Neural cell (in vitro differentiated cells): ENCODE measurements around the gene FSD2.

Experiments
- MXI1 ChIP-seq: fragments of 450-650 bp; conservative IDR thresholded peaks from 2 replicates; pipeline ENCODE4 v1.6.1; 2014; ENCODE audit warnings: antibody characterized with exemption, mild to moderate bottlenecking; ENCODE audit not compliant: poor library complexity, severe bottlenecking
- POLR2AphosphoS5 ChIP-seq: IDR thresholded peaks from 2 replicates; pipeline ENCODE4 v1.6.1; 2012
- TAF1 ChIP-seq: IDR thresholded peaks from 2 replicates; pipeline ENCODE4 v1.6.1; 2012; ENCODE audit warnings: low read depth
- TF ChIP-seq, protein P1 (sequence below): fragments of 450-650 bp; IDR thresholded peaks from 2 replicates; pipeline ENCODE4 v1.5.1; 2014; ENCODE audit warnings: antibody characterized with exemption, mild to moderate bottlenecking, moderate library complexity; ENCODE audit not compliant: poor library complexity, severe bottlenecking

DNA sequence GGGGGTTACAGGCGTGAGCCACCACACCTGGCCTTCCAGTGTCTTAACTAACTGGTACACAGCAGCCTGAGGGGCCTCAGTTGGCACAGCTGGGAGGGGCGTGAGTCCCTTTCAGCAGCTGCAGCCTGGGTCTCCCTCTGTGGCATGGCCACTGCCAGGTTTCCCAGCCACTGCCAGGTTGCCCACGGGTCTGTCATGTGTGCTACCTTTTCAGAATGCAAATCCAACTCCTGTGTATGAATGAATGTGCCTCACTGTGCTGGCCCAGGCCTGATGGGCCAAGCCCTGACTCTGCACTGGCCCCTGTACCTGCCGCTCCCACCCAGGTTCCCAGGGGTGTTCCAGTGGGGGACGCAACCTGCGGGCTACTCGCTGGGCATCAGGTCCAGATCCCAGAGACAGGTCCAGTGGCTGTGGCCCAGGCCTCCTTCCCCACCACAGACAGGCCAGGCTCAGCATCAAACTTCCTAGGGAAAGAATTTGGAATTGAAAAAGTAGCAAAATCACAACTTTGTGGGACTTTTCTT lies 29.6 kb upstream of the FSD2 start:
- TF ChIP-seq TAF1 (no peak), MXI1 (no peak), POLR2AphosphoS5 (no peak)
- TF ChIP-seq, protein P1, sequence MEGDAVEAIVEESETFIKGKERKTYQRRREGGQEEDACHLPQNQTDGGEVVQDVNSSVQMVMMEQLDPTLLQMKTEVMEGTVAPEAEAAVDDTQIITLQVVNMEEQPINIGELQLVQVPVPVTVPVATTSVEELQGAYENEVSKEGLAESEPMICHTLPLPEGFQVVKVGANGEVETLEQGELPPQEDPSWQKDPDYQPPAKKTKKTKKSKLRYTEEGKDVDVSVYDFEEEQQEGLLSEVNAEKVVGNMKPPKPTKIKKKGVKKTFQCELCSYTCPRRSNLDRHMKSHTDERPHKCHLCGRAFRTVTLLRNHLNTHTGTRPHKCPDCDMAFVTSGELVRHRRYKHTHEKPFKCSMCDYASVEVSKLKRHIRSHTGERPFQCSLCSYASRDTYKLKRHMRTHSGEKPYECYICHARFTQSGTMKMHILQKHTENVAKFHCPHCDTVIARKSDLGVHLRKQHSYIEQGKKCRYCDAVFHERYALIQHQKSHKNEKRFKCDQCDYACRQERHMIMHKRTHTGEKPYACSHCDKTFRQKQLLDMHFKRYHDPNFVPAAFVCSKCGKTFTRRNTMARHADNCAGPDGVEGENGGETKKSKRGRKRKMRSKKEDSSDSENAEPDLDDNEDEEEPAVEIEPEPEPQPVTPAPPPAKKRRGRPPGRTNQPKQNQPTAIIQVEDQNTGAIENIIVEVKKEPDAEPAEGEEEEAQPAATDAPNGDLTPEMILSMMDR: no peak
